ENCODE data around the gene SDK2. TPM values are rescaled to one million over a fixed set of nuclear protein-coding genes. Genes with fewer than 3 reads are reported as not detected.

The SDK2 gene
- total RNA-seq, 1 donor from 2014 or later: 3.4 TPM

GRCh38 chr17:73419881-73420280 is 224.4 kb downstream of the SDK2 start:
- DNase-seq (ENCODE audit: low spot score): no peak

GRCh38 chr17:73419051-73419450 is 225.2 kb downstream of the SDK2 start:
- DNase-seq (ENCODE audit: low spot score): no peak

- DNase-seq (ENCODE audit: low spot score): no peak
These were observed 228.5 kb downstream of the SDK2 start for GRCh38 chr17:73415782-73416181.

GRCh38 chr17:73414171-73414955 is 229.9 kb downstream of the SDK2 start:
- no peak for DNase-seq (ENCODE audit: low spot score)

GRCh38 chr17:73412914-73413313 is 231.3 kb downstream of the SDK2 start:
- DNase-seq (ENCODE audit: low spot score): no peak

GRCh38 chr17:73411313-73411747 is 232.9 kb downstream of the SDK2 start:
- DNase-seq (ENCODE audit: low spot score): no peak

GRCh38 chr17:73410586-73411312 is 233.5 kb downstream of the SDK2 start:
- DNase-seq (ENCODE audit: low spot score): no peak

- no peak for DNase-seq (ENCODE audit: low spot score)
These were observed 240.0 kb downstream of the SDK2 start for GRCh38 chr17:73404246-73404645.

- DNase-seq (ENCODE audit: low spot score): no peak
These were observed 241.8 kb downstream of the SDK2 start for GRCh38 chr17:73402466-73402865.

- no peak for DNase-seq (ENCODE audit: low spot score)
These were observed 242.3 kb downstream of the SDK2 start for GRCh38 chr17:73401911-73402310.

GRCh38 chr17:73400915-73401545 is 243.2 kb downstream of the SDK2 start:
- no peak for DNase-seq (ENCODE audit: low spot score)

GRCh38 chr17:73399056-73399455 is 245.2 kb downstream of the SDK2 start:
- no peak for DNase-seq (ENCODE audit: low spot score)

- no peak for DNase-seq (ENCODE audit: low spot score)
These were observed 246.2 kb downstream of the SDK2 start for GRCh38 chr17:73397856-73398540.

GRCh38 chr17:73397278-73397826 is 246.9 kb downstream of the SDK2 start:
- no peak for DNase-seq (ENCODE audit: low spot score)

- DNase-seq (ENCODE audit: low spot score): no peak
These were observed 247.6 kb downstream of the SDK2 start for GRCh38 chr17:73396431-73397277.

- DNase-seq (ENCODE audit: low spot score): no peak
These were observed 249.5 kb downstream of the SDK2 start for GRCh38 chr17:73394512-73395450.

GRCh38 chr17:73393962-73394361 is 250.3 kb downstream of the SDK2 start:
- DNase-seq (ENCODE audit: low spot score): no peak

- no peak for DNase-seq (ENCODE audit: low spot score)
These were observed 250.9 kb downstream of the SDK2 start for GRCh38 chr17:73393381-73393780.

All from ureter (tissue), 1 donor.